ENCODE data around the gene ACE2. TPM values are rescaled to one million over a fixed set of nuclear protein-coding genes. Genes with fewer than 3 reads are reported as not detected.
A peak's percentile ranks its signal among the peaks of the same experiment; 100 is the strongest.

ACE2 gene
- total RNA-seq, 1 experiment from 2014 or later, result not detected

DNA sequence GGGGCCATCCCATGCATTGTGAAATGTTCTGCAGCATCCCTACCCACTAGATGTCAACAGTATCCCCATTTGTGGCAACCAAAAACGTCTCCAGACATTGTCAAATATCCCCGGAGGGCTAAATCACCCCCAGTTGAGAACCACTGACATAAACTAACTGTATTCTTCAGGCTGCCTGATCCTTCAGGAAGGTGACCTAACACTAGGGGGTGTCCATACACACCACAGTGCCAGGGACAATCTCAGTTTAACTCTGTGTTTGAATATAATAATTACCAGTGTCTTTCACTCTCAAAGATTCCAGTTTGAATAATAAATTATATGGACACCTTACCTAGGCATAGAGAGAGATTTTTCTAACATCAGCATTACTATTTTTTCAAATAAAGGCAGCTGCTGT is 6.4 kb downstream of the ACE2 start (continued):
- TF ChIP-seq RORB (CRISPR knock-in tag; IDR thresholded peaks at IDR 0.05) (no peak), TEAD1 (CRISPR knock-in tag; IDR thresholded peaks at IDR 0.05) (no peak)

GRCh38 chrX:15579778-15580747 is 20.7 kb downstream of the ACE2 start:
- Mint-ChIP-seq H3K4me3 (no peak overlapping the region), H3K36me3 (no peaks in the 10 kb centered on the region), H3K27ac (peak overlapping the region; percentile 27), H3K4me1 (peaks cover 24% of the 10 kb centered on the region), H3K9me3 (peaks cover 4% of the 10 kb centered on the region), H3K27me3 (ENCODE audit: low read depth) (no peaks in the 10 kb centered on the region)
- TF ChIP-seq TCF7 (CRISPR knock-in tag; IDR thresholded peaks at IDR 0.05; ENCODE audit: low read depth), result no peak
- TF ChIP-seq FOXP1 (CRISPR knock-in tag; IDR thresholded peaks at IDR 0.05; ENCODE audit: borderline replicate concordance), result no peak
- CTCF ChIA-PET, result interaction anchor here (0.7 kb wide), 1 partner anchor 12 kb away, joined by 4 read pairs; no protein-coding TSS in a partner anchor
- POLR2A ChIA-PET, result no interaction called here
- no peak for DNase-seq (ENCODE audit: low spot score)
- ATAC-seq, result peak; percentile 71

DNA sequence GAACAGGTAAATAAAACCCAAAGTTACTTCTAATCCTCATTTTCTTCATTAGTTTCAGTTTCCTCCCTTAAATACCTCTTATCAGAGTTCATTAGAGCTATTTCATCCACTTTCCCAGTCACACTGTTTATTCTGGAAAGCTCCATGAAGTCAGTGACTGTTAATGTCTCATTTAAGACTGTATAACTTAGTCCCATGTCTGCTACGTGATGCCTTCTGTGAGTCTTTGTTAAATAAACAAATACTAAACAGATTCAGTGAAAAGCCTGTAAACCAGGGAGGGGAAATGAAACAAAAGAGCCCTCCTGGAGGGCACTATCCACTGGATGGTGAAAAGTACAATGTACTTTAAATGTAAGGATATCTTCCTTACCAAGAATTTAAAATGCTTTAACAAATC is 24.7 kb downstream of the ACE2 start:
- Mint-ChIP-seq H3K4me1 (peaks cover 21% of the 10 kb centered on the region), H3K27ac (no peak overlapping the region), H3K36me3 (no peaks in the 10 kb centered on the region), H3K9me3 (no peaks in the 10 kb centered on the region), H3K4me3 (no peak overlapping the region), H3K27me3 (ENCODE audit: low read depth) (no peaks in the 10 kb centered on the region)
- ChIA-PET POLR2A (no interaction called here), CTCF (no interaction called here)
- TF ChIP-seq ZNF416 (CRISPR knock-in tag; IDR thresholded peaks at IDR 0.05) (no peak), AR (CRISPR knock-in tag; IDR thresholded peaks at IDR 0.05) (no peak), JUN (CRISPR knock-in tag; IDR thresholded peaks at IDR 0.05) (no peak), ZNF263 (CRISPR knock-in tag; IDR thresholded peaks at IDR 0.05; ENCODE audit: low read depth) (no peak), NR2C2 (CRISPR knock-in tag; IDR thresholded peaks at IDR 0.05) (no peak), ZNF396 (CRISPR knock-in tag; IDR thresholded peaks at IDR 0.05; ENCODE audit: borderline replicate concordance) (no peak), PRRX2 (CRISPR knock-in tag; IDR thresholded peaks at IDR 0.05) (no peak), CREM (CRISPR knock-in tag; IDR thresholded peaks at IDR 0.05) (no peak), SOX15 (CRISPR knock-in tag; IDR thresholded peaks at IDR 0.05) (no peak), MLX (CRISPR knock-in tag; IDR thresholded peaks at IDR 0.05) (no peak), TCF7 (CRISPR knock-in tag; IDR thresholded peaks at IDR 0.05; ENCODE audit: low read depth) (no peak), STAT6 (CRISPR knock-in tag; conservative IDR thresholded peaks at IDR 0.05; ENCODE audit: low read depth) (no peak), NFYB (CRISPR knock-in tag; conservative IDR thresholded peaks at IDR 0.05; ENCODE audit: low read depth) (no peak)
- TF ChIP-seq, protein P1, sequence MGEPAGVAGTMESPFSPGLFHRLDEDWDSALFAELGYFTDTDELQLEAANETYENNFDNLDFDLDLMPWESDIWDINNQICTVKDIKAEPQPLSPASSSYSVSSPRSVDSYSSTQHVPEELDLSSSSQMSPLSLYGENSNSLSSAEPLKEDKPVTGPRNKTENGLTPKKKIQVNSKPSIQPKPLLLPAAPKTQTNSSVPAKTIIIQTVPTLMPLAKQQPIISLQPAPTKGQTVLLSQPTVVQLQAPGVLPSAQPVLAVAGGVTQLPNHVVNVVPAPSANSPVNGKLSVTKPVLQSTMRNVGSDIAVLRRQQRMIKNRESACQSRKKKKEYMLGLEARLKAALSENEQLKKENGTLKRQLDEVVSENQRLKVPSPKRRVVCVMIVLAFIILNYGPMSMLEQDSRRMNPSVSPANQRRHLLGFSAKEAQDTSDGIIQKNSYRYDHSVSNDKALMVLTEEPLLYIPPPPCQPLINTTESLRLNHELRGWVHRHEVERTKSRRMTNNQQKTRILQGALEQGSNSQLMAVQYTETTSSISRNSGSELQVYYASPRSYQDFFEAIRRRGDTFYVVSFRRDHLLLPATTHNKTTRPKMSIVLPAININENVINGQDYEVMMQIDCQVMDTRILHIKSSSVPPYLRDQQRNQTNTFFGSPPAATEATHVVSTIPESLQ (CRISPR knock-in tag; IDR thresholded peaks at IDR 0.05), result no peak
- TF ChIP-seq, protein P2, sequence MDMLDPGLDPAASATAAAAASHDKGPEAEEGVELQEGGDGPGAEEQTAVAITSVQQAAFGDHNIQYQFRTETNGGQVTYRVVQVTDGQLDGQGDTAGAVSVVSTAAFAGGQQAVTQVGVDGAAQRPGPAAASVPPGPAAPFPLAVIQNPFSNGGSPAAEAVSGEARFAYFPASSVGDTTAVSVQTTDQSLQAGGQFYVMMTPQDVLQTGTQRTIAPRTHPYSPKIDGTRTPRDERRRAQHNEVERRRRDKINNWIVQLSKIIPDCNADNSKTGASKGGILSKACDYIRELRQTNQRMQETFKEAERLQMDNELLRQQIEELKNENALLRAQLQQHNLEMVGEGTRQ (CRISPR knock-in tag; IDR thresholded peaks at IDR 0.05), result no peak
- TF ChIP-seq, protein P3, sequence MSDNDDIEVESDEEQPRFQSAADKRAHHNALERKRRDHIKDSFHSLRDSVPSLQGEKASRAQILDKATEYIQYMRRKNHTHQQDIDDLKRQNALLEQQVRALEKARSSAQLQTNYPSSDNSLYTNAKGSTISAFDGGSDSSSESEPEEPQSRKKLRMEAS (CRISPR knock-in tag; IDR thresholded peaks at IDR 0.05), result no peak
- DNase-seq (ENCODE audit: low spot score) (no peak), ATAC-seq (no peak)
